HG03558 (cell line): ENCODE measurements around the gene SLC12A3.
"Not testable (repeated sequence)": the region's sequence is repeated elsewhere in the genome, so short reads cannot be mapped to it uniquely, and the experiment has no call there.

ENCODE experiments used
- ATAC-seq: cut with Tn5 transposase; IDR thresholded peaks from one replicate; pipeline ENCODE4 v1.9.1; 2021; ENCODE audit warnings: moderate number of reproducible peaks; ENCODE audit not compliant: unreplicated experiment; ENCODE audit errors: extremely low read depth

Gene SLC12A3

GRCh38 chr16:56934599-56935145, 69.7 kb downstream of the SLC12A3 start:
- ATAC-seq: not testable (repeated sequence)

DNA sequence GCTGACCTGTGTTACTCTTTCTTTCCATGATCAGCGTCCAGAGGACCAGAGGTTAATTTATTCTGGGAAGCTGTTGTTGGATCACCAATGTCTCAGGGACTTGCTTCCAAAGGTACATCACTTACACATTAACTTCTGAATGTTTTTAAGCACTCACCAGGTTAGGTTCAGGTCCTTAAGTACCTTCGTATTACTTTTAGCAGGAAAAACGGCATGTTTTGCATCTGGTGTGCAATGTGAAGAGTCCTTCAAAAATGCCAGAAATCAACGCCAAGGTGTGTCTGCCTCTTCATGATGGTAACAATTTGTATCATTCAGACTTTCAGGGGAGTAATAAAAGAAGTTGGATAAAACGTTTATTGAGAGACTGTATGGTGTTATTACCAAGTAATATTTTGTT, 70.2 kb downstream of the SLC12A3 start:
- no peak for ATAC-seq

- no peak for ATAC-seq
These were observed 71.5 kb downstream of the SLC12A3 start for GRCh38 chr16:56936491-56936890.

DNA sequence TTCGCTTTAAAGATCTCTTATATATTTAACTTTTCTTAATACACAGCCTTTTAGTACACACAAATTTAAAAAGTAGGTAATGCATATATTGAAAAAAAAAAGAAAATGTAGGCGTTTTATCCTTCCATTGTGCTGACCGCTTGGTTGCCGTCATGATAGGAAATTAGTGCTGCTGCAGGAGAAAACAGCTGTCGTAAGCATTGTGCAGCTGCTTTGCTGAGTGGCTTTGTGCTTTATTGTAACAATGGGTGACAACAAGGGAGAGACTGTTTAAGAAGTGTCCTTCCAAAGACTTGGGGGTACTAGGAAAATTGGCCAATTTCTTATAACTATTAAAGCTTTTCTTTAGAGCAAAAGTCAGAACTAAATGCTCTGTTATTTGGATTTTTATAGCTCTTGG, 71.9 kb downstream of the SLC12A3 start:
- no peak for ATAC-seq

DNA sequence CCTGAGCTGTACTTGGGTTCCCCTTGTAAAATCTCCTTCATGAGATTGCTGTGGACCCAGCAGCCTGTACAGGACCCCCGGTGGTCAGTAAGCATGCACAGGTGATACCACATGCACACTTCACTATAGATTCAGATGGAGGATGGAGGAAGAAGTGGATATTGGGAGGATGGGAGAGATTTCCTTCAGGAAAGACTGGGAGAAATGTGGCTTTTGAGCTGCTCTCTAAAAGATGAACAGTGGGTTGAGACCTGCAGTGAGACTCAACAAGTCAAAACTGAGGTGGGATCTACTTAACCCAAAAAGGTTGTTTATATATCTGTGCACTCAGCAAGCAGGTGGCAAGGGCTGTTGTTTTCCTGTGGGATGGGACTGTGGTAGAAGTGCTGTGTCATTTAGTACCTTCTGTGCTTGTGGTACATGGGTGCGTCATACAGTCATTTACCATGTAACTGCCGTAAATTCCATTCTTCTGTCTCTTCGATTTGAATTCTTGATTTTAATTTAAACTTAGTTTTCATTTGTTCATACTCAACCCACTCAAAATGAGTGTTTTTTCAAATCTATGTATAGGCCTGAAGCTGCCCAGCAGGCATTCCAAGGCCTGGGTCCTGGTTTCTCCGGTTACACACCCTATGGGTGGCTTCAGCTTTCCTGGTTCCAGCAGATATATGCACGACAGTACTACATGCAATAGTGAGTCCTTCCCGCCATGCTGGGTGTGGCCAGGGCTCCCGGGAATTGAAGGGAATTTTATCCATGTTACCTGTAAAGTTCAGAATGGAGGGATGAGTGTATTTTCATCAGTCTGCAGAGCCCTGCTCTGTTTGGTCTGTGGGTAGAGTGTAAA, 73.9 kb downstream of the SLC12A3 start:
- no peak for ATAC-seq

- ATAC-seq: no peak
These were observed 74.8 kb downstream of the SLC12A3 start for GRCh38 chr16:56939801-56940200.

GRCh38 chr16:56941092-56941491, 76.1 kb downstream of the SLC12A3 start:
- ATAC-seq: no peak

DNA sequence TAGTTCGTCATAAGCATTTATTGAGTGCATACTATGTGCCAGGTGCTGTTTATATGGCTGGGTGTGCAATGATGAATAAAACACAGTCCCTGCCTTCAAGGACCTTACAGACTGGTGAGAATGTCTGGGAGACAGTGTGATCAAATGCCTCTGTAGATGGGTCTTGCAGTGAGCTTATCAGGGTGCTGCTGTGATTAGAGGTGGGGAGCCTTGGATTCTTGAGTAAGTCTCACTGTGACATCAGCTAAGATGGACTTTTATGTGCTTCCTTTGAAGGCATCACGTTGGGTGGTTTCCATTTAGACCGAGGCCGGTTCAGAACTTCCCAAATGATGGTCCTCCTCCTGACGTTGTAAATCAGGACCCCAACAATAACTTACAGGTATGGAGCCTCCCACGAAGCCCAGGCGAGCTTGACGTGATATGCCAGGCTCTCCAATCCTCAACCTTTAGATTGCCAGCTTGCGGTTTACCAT, 76.9 kb downstream of the SLC12A3 start:
- ATAC-seq: no peak

GRCh38 chr16:56943761-56944375, 78.9 kb downstream of the SLC12A3 start:
- no peak for ATAC-seq

DNA sequence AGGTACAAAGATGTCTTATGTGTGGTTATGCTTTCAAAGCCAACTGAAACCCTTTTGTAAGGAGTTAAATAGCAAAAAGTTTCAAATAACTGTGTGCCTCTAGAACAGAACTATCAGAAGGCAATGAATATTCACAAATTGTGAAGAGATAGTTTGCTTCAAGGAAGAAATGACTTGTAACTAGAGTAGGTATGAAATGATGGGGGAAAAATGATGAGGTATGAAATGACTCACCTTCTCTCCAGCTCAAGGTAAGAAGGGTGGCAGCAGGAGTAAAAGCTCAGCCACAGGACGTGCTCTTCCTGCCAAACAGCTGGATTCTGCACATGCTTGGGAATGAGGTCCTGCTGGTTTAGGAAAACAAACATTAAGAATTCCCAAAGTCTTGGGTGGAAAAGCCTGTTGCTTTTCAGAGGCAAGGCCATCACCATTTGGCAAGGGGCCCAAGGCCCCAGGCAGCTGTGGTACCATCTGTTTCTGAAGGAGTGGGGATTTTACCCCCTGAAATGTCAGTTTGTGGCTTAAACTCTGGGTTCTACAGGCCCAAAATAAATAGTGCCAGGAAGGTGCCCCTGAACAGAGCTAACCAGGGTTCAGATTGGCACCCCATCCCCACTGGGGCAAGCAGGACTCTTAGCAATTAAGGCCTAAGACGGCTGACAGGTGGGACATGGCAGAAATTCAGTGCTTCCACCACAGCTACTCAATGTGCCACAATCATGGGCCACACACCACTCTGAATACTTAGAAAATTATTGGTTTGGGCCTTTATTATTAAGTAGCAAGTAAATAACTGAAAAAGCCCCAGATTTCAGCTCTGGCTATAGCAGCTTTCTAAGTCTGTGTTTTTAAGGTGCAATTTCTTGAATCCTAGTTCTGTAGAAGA, 80.2 kb downstream of the SLC12A3 start:
- peak; percentile 36 for ATAC-seq

DNA sequence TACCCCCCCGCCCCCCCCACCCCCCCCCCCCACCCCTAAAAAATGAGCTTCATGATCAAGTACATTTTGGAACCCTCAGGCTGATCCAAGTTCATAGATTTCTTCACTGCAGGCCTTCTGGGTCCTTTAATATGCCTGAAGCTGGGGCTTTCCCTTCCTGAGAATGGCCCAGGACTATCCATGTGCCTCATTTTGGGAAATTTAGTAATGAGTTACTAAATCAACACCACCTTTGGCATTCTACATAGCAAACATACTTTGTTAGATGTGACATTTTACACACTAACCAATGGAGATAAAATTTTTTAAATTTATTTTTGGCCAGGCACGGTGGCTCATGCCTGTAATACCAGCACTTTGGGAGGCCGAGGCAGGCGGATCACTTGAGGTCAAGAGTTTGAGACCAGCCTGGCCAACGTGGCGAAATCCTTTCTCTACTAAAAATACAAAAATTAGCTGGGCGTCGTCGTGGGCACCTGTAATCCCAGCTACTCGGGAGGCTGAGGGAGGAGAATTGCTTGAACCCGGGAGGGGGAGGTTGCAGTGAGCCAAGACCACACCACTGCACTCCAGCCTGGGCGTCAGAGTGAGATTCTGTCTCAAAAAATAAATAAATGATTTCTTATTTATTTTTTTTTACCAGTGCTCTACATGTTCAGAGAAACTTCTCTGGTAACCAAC, 81.0 kb downstream of the SLC12A3 start:
- ATAC-seq: no peak

- ATAC-seq: no peak
These were observed 82.0 kb downstream of the SLC12A3 start for GRCh38 chr16:56946767-56947603.

- ATAC-seq: no peak
These were observed 82.6 kb downstream of the SLC12A3 start for GRCh38 chr16:56947604-56947995.

- ATAC-seq: no peak
These were observed 83.2 kb downstream of the SLC12A3 start for GRCh38 chr16:56948234-56948633.

DNA sequence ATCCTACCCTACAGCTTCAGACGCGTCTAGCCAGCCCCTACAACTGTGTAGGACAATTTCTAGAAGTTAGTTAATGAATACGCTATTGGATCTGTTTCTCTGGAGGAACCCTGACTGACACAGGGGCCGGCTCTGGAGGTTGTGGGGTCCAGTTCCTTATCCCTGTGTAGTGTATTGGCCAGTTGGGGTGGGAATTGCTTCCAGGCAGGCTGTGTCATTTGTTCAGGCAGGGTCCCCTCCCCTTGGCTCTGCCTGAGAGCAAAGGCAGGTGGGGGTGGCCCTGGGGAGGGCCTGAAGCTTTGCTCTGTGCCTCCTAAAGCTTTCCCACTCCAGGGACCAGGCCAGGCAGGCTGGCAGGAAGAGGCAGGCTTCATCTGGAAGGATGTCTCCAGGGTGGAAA, 85.0 kb downstream of the SLC12A3 start:
- no peak for ATAC-seq

DNA sequence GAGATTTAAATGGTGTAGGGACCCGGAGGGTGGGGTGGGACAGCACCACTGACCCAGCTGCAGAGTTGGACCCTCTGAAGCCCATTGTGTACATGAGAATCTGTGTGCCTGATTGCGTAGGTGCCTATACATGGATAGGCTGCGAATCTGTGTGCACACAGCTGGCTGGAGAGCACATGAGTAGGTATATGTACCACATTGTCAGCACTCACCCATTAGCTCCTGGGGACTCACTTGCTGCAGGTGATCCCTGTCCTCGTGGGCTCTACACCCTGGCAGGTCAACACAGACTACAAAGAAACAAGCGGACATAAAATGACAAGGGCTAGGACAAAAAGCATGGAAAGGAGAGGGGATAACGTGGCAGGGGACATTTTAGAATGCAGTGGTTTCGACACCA, 85.4 kb downstream of the SLC12A3 start:
- ATAC-seq: no peak

- ATAC-seq: no peak
These were observed 86.1 kb downstream of the SLC12A3 start for GRCh38 chr16:56950881-56951771.

DNA sequence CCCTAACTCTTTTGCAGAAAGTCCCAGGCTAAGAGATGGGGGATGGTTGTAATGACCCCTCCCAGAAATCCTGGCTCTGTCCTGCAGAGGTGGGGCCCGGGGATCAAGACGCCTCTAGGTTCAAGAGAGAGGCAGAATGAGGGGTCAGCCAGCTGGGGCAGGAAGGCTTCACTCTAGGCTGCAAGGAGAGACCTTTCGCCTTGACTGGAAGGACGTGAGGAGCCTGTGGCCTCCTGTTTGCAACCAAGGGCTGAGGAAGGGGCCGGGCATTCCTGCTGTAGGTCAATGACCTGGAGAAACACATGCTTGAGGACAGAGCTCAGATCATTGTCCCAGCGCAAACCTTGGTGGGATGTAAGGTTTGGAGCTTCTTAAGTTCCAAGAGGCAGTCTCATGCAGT, 88.0 kb downstream of the SLC12A3 start:
- no peak for ATAC-seq
